Measurements from ENCODE around the gene KCNV2. TPM values are rescaled to one million over a fixed set of nuclear protein-coding genes. Genes with fewer than 3 reads are reported as not detected.

The KCNV2 gene
- total RNA-seq (not detected), polyA plus RNA-seq (not detected)

DNA sequence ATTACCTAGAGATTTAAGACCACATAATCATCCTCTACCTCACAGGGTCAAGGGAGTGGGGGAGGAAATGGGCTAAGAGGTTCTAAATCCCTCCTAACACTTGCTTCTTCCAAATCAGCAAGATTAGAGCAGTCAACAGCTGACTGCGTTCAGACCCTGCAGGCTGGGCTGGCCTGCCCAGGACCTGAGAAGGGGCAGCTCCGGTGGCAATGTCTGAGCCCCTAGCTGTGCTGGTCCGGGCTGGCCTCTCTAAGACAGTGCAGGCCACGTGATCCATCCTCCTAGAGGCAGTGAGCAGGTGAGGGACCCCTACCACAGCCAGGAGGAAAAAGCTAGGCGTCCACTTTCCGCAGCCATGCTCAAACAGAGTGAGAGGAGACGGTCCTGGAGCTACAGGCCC is at the start of gene KCNV2:
Gene KCNV2, plus strand, starts transcription at position 126 of the 400 bp plus-strand sequence. Its CDS starts 230 bp downstream, at position 356.
- no peak for DNase-seq
- no peak within 1 kb of the TSS for H3K27ac Mint-ChIP-seq
- H3K36me3 ChIP-seq (ENCODE audit: insufficient read depth, low read length) = no peaks in the 10 kb centered on the region
- H3K4me3 Mint-ChIP-seq = no peak within 1 kb of the TSS
- H3K4me1 ChIP-seq (ENCODE audit: insufficient read depth, low read length) = no peaks in the 10 kb centered on the region
- peaks cover 0 to 2% (median 0%) of the 10 kb centered on the region in 5 donors for H3K9me3 Mint-ChIP-seq
- no peaks in the 10 kb centered on the region for H3K27me3 Mint-ChIP-seq
- no peaks in the 10 kb centered on the region for H3K4me1 Mint-ChIP-seq
- H3K36me3 Mint-ChIP-seq = peaks cover 2 to 12% (median 3%) of the 10 kb centered on the region in 3 donors
- CTCF ChIA-PET = no interaction called here
- H3K9me3 ChIP-seq (ENCODE audit: low read length) = no peaks in the 10 kb centered on the region
- H3K27me3 ChIP-seq (ENCODE audit: insufficient read depth, low read length, poor library complexity, severe bottlenecking) = no peaks in the 10 kb centered on the region
- no peak within 1 kb of the TSS for H3K4me3 ChIP-seq (ENCODE audit: low read length)
- H3K27ac ChIP-seq (ENCODE audit: low read depth, low read length) = no peak within 1 kb of the TSS
- POLR2A ChIA-PET = no interaction called here

DNA sequence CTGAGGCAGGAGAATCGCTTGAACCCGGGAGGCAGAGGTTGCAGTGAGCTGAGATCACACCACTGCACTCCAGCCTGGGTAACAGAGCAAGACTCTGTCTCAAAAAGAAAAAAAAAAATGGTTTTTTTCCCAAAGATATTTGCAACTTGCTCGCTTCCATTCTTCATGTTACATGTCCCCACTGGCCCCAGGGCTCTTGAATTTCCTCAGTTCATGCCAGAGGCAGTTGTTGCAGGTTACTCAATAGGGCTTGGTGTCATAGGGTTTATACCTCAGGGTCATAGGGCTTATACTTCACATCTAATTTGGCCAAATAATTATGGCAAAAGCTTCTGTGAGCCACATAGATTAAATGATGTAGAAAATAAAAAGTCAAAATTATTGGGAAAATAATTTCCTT is 44.1 kb upstream of the KCNV2 start:
- Mint-ChIP-seq H3K4me1 (no peaks in the 10 kb centered on the region), H3K9me3 (no peaks in the 10 kb centered on the region), H3K36me3 (no peaks in the 10 kb centered on the region), H3K27me3 (peaks cover 0 to 1% of the 10 kb centered on the region in 2 donors), H3K27ac (no peak overlapping the region), H3K4me3 (no peak overlapping the region)
- CTCF ChIA-PET = no interaction called here
- H3K9me3 ChIP-seq (ENCODE audit: low read length) = no peaks in the 10 kb centered on the region
- H3K27ac ChIP-seq (ENCODE audit: low read depth, low read length) = no peak overlapping the region
- H3K4me1 ChIP-seq (ENCODE audit: insufficient read depth, low read length) = no peaks in the 10 kb centered on the region
- H3K36me3 ChIP-seq (ENCODE audit: insufficient read depth, low read length) = no peaks in the 10 kb centered on the region
- POLR2A ChIA-PET = no interaction called here
- no peak for DNase-seq
- no peaks in the 10 kb centered on the region for H3K27me3 ChIP-seq (ENCODE audit: insufficient read depth, low read length, poor library complexity, severe bottlenecking)
- no peak overlapping the region for H3K4me3 ChIP-seq (ENCODE audit: low read length)

DNA sequence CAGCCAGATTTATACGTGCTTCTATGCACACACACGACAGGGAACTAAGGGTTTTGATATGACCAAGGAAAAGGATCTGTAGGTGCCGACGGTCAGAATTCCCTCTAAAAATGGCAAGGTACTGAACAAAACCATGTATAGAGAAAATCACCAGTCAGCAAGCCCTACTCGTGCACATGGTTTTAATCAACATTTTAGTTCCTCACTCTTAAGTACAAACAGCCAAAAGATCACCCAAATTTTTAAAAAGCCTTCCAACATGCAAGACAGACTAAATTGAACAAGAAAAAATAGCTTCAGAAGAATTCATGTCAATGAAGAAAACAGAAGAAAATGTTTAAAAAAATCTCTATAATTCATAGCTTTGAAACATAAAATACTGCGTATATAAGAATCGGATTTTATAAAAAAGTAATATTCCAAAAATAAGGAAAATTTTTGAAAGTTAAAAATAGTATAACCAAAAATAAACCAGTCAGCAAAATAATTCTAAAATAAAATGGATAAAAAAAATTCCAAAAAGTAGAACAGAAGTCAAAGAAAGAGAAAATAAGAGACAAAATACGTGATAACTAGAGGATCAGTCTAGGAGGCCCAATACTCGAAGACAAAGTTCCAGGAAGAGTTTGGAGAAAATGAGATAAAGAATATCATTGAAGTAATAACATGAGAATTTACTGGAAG is 43.0 kb upstream of the KCNV2 start:
- DNase-seq = no peak
- Histone ChIP-seq H3K27me3 (ENCODE audit: insufficient read depth, low read length, poor library complexity, severe bottlenecking) (no peaks in the 10 kb centered on the region), H3K4me1 (ENCODE audit: insufficient read depth, low read length) (no peaks in the 10 kb centered on the region), H3K36me3 (ENCODE audit: insufficient read depth, low read length) (no peaks in the 10 kb centered on the region), H3K9me3 (ENCODE audit: low read length) (no peaks in the 10 kb centered on the region), H3K4me3 (ENCODE audit: low read length) (no peak overlapping the region), H3K27ac (ENCODE audit: low read depth, low read length) (no peak overlapping the region)
- Mint-ChIP-seq H3K4me1 (no peaks in the 10 kb centered on the region), H3K27me3 (peaks cover 0 to 1% of the 10 kb centered on the region in 2 donors), H3K9me3 (no peaks in the 10 kb centered on the region), H3K27ac (no peak overlapping the region), H3K4me3 (no peak overlapping the region), H3K36me3 (no peaks in the 10 kb centered on the region)
- ChIA-PET CTCF (no interaction called here), POLR2A (no interaction called here)

DNA sequence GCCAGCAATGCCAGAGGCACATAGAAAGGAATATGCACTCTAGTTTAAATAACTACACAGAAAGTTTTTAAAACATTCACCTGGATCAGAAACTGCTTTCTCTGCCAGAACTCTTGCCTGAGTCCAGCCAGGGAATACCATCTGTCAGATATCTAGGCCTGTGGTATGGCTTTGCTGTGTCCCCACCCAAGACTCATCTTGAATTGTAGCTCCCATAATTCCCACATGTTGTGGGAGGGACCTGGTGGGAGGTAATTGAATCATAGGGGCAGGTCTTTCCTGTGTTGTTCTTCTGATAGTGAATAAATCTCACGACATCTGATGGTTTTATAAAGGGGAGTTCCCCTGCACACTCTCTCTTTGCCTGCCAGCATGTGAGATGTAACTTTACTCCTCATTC is 41.5 kb upstream of the KCNV2 start:
- Mint-ChIP-seq H3K36me3 (no peaks in the 10 kb centered on the region), H3K4me1 (no peaks in the 10 kb centered on the region), H3K27me3 (peaks cover under 1 to 1% of the 10 kb centered on the region in 2 donors), H3K9me3 (no peaks in the 10 kb centered on the region), H3K4me3 (no peak overlapping the region), H3K27ac (no peak overlapping the region)
- Histone ChIP-seq H3K27me3 (ENCODE audit: insufficient read depth, low read length, poor library complexity, severe bottlenecking) (no peaks in the 10 kb centered on the region), H3K27ac (ENCODE audit: low read depth, low read length) (no peak overlapping the region), H3K4me1 (ENCODE audit: insufficient read depth, low read length) (no peaks in the 10 kb centered on the region), H3K4me3 (ENCODE audit: low read length) (no peak overlapping the region), H3K9me3 (ENCODE audit: low read length) (no peaks in the 10 kb centered on the region), H3K36me3 (ENCODE audit: insufficient read depth, low read length) (no peaks in the 10 kb centered on the region)
- DNase-seq = no peak
- CTCF ChIA-PET = no interaction called here
- POLR2A ChIA-PET = no interaction called here

DNA sequence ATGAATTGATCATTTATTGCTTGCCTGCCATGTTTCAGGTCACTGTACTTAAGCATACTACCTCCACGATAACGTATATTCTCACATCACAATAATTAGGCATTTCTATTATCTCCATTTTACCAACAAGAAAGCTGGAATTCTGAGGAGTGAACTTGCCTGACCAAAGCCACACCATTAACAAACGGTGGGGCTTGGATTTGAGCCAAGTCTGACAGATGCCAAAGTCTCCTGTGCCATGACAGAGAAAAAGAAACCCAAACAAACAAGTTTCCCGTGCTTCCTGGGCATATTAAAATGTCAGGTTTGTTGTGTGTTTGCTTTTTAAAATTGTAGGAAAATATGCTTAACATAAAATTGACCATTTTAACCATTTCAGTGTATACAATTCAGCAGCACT is 40.8 kb upstream of the KCNV2 start:
- Mint-ChIP-seq H3K27me3 (peaks cover 1 to 3% of the 10 kb centered on the region in 2 donors), H3K36me3 (no peaks in the 10 kb centered on the region), H3K4me3 (no peak overlapping the region), H3K9me3 (no peaks in the 10 kb centered on the region), H3K4me1 (no peaks in the 10 kb centered on the region), H3K27ac (no peak overlapping the region)
- H3K4me1 ChIP-seq (ENCODE audit: insufficient read depth, low read length) = no peaks in the 10 kb centered on the region
- H3K27me3 ChIP-seq (ENCODE audit: insufficient read depth, low read length, poor library complexity, severe bottlenecking) = no peaks in the 10 kb centered on the region
- H3K9me3 ChIP-seq (ENCODE audit: low read length) = no peaks in the 10 kb centered on the region
- CTCF ChIA-PET = no interaction called here
- H3K27ac ChIP-seq (ENCODE audit: low read depth, low read length) = no peak overlapping the region
- DNase-seq = no peak
- no peaks in the 10 kb centered on the region for H3K36me3 ChIP-seq (ENCODE audit: insufficient read depth, low read length)
- H3K4me3 ChIP-seq (ENCODE audit: low read length) = no peak overlapping the region
- POLR2A ChIA-PET = no interaction called here

DNA sequence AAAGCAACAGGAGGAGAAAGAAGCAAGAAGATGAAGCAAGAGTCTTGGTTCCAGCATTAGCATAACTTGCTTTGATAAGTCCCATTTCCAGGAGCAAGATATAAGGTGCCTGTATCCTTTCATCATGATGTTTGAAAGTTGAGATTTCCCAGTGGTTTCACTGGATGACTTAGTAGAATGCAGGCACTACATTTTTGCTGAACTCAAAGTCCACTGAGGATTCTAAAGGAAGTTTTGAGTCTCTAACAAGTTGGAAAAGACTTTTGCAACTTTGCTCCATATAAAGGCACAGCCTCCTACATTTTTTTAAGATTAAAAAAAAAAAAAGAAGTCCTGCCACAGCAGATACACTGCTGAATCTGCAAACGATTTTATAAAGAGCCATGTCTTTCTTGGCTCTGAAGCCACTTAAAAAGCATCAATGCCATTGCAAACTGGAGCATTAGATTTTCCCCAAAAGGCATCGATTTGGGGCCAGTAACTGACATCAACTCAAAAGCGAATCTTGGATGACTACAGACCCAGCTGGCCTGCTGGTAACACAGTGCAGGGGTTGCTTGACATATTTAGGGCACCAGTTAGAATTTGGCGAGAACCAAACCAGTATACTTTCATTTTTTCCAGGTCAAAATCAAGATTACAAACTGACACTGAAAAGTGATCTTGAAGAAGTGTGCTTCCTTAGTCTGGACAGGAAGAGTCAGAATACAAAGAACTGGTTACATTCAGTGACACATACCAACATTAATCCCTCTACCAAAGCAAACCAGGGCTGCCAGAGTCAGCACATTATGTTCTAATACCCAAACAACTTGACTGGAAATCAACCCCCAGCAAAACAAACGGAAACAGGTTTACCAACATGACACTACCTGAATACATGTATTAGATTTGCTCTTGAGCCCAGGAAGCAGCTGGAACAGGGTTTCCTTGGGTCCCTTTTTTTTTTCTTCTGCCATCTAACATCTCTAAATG is 39.1 kb upstream of the KCNV2 start:
- no peaks in the 10 kb centered on the region for H3K36me3 ChIP-seq (ENCODE audit: insufficient read depth, low read length)
- Mint-ChIP-seq H3K9me3 (no peaks in the 10 kb centered on the region), H3K27ac (peak overlapping the region in 3 of 8 donors; percentile 5 to 82 (median 25)), H3K4me3 (peak overlapping the region in 1 of 7 donors; percentile 12), H3K4me1 (no peaks in the 10 kb centered on the region), H3K27me3 (peaks cover under 1 to 3% of the 10 kb centered on the region in 2 donors), H3K36me3 (no peaks in the 10 kb centered on the region)
- CTCF ChIA-PET = no interaction called here
- H3K9me3 ChIP-seq (ENCODE audit: low read length) = no peaks in the 10 kb centered on the region
- POLR2A ChIA-PET = no interaction called here
- H3K27ac ChIP-seq (ENCODE audit: low read depth, low read length) = no peak overlapping the region
- no peak for DNase-seq
- no peak overlapping the region for H3K4me3 ChIP-seq (ENCODE audit: low read length)
- H3K27me3 ChIP-seq (ENCODE audit: insufficient read depth, low read length, poor library complexity, severe bottlenecking) = no peaks in the 10 kb centered on the region
- no peaks in the 10 kb centered on the region for H3K4me1 ChIP-seq (ENCODE audit: insufficient read depth, low read length)

DNA sequence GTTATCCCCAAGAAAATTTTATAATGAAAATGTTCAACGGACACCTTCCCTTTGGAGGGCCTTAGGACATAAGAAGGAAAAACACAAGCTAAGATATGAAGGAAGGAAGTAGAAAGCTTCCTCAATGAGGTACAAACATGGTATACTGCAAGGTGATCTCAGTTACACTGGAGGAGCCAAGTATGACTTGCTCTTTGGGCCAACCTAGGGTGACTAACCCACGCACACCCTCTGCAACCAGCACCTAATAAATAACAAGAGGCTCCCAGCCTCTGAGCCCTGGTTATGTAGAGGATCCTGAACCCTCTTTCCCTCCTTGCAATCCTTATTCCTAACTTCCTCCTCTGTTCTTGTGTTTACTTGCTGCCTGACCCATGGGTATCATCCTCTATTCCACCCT is 38.3 kb upstream of the KCNV2 start:
- H3K27ac Mint-ChIP-seq = peak overlapping the region in 1 of 8 donors; percentile 39
- no peaks in the 10 kb centered on the region for H3K9me3 ChIP-seq (ENCODE audit: low read length)
- CTCF ChIA-PET = interaction anchor here (0.8 kb wide), 1 partner anchor 13 kb away, joined by 3 read pairs; no protein-coding TSS in a partner anchor
- H3K27me3 Mint-ChIP-seq = peaks cover 0 to 3% of the 10 kb centered on the region in 2 donors
- no peaks in the 10 kb centered on the region for H3K9me3 Mint-ChIP-seq
- no peaks in the 10 kb centered on the region for H3K36me3 ChIP-seq (ENCODE audit: insufficient read depth, low read length)
- peak overlapping the region in 1 of 7 donors; percentile 8 for H3K4me3 Mint-ChIP-seq
- POLR2A ChIA-PET = no interaction called here
- H3K4me1 Mint-ChIP-seq = no peaks in the 10 kb centered on the region
- H3K27ac ChIP-seq (ENCODE audit: low read depth, low read length) = no peak overlapping the region
- no peak overlapping the region for H3K4me3 ChIP-seq (ENCODE audit: low read length)
- no peaks in the 10 kb centered on the region for H3K36me3 Mint-ChIP-seq
- DNase-seq = no peak
- no peaks in the 10 kb centered on the region for H3K27me3 ChIP-seq (ENCODE audit: insufficient read depth, low read length, poor library complexity, severe bottlenecking)
- no peaks in the 10 kb centered on the region for H3K4me1 ChIP-seq (ENCODE audit: insufficient read depth, low read length)

DNA sequence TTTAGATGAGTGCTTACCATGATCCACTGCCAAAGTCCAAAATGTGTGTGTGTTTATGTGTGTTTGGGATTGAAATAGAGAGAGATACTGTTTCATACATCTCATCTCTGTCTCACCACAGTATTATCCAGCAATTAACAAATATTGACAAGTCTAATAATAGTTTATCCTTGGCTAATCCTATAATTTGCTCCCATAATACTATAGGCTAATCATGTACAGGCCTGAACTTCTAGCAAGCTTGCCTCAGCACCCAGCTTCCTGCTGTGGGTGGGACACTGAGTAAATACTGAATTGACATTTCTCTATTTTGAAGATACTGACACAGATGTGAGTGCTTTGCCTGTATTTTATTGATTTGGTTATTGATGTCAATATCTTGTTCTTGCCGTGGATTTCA is 35.3 kb upstream of the KCNV2 start:
- no peaks in the 10 kb centered on the region for H3K9me3 Mint-ChIP-seq
- H3K27ac Mint-ChIP-seq = no peak overlapping the region
- Histone ChIP-seq H3K9me3 (ENCODE audit: low read length) (no peaks in the 10 kb centered on the region), H3K36me3 (ENCODE audit: insufficient read depth, low read length) (no peaks in the 10 kb centered on the region), H3K27ac (ENCODE audit: low read depth, low read length) (no peak overlapping the region), H3K4me1 (ENCODE audit: insufficient read depth, low read length) (no peaks in the 10 kb centered on the region), H3K4me3 (ENCODE audit: low read length) (no peak overlapping the region), H3K27me3 (ENCODE audit: insufficient read depth, low read length, poor library complexity, severe bottlenecking) (no peaks in the 10 kb centered on the region)
- H3K4me3 Mint-ChIP-seq = no peak overlapping the region
- POLR2A ChIA-PET = no interaction called here
- H3K27me3 Mint-ChIP-seq = peaks cover 0 to 3% of the 10 kb centered on the region in 2 donors
- no peak for DNase-seq
- H3K36me3 Mint-ChIP-seq = no peaks in the 10 kb centered on the region
- CTCF ChIA-PET = no interaction called here
- no peaks in the 10 kb centered on the region for H3K4me1 Mint-ChIP-seq

Data from CD8-positive, alpha-beta memory T cell (primary cell).